Spleen (tissue), 11 donors: ENCODE measurements around the gene SLC6A7. TPM values are rescaled to one million over a fixed set of nuclear protein-coding genes. Genes with fewer than 3 reads are reported as not detected.

Source experiments
- DNase-seq: peaks from one replicate; pipeline ENCODE4 v3.0.0-alpha.2; 2020
- H3K27ac ChIP-seq, 8 donors: fragments of 200-600 bp; sonication (generic) in 7 of 8; 1 replicate in 4 of 8; 2 replicates in 4 of 8; pipeline versions ENCODE4 v1.5.0 to v1.8.0; 2016 to 2021; ENCODE audit warnings: inconsistent platforms in 4 of 8, mild to moderate bottlenecking in 4 of 8, moderate library complexity in 1 of 8
- H3K27me3 ChIP-seq, 7 donors: fragments of 200-600 bp; sonication (generic) in 6 of 7; replicated peaks in 1 of 7; 1 replicate in 4 of 7; 2 replicates in 3 of 7; pipeline versions ENCODE4 v1.5.0 to v1.8.0; 2016 to 2021; ENCODE audit warnings: inconsistent platforms in 3 of 7, mild to moderate bottlenecking in 1 of 7
- H3K36me3 ChIP-seq, 6 donors: fragments of 200-600 bp; sonication (generic) in 5 of 6; 1 replicate in 4 of 6; 2 replicates in 2 of 6; pipeline versions ENCODE4 v1.5.0 to v1.8.0; 2016 to 2021; ENCODE audit warnings: inconsistent platforms in 2 of 6
- H3K4me1 ChIP-seq, 6 donors: fragments of 200-600 bp; sonication (generic) in 5 of 6; 1 replicate in 3 of 6; 2 replicates in 3 of 6; pipeline versions ENCODE4 v1.5.0 to v1.8.0; 2016 to 2021; ENCODE audit warnings: inconsistent platforms in 3 of 6
- H3K4me3 ChIP-seq, 8 donors: fragments of 200-600 bp; sonication (generic) in 7 of 8; 1 replicate in 4 of 8; 2 replicates in 4 of 8; pipeline versions ENCODE4 v1.5.0 to v1.8.0; 2016 to 2021; ENCODE audit warnings: inconsistent platforms in 4 of 8, mild to moderate bottlenecking in 4 of 8, moderate library complexity in 2 of 8
- H3K9me3 ChIP-seq, 8 donors: fragments of 200-600 bp; sonication (generic) in 7 of 8; 1 replicate in 4 of 8; 2 replicates in 4 of 8; pipeline versions ENCODE4 v1.5.0 to v1.8.0; 2016 to 2021; ENCODE audit warnings: inconsistent platforms in 4 of 8
- CTCF ChIP-seq, 11 experiments: fragments of 200-600 bp in 7 of 11; fragments of 450-650 bp in 4 of 11; sonication (generic) in 4 of 11; IDR thresholded peaks in 8 of 11; conservative IDR thresholded peaks in 3 of 11; 1 replicate in 7 of 11; 2 replicates in 4 of 11; pipeline versions ENCODE4 v1.4.0 to v1.8.0; 2016 to 2021; ENCODE audit warnings: antibody characterized with exemption in 11 of 11, inconsistent platforms in 4 of 11, mild to moderate bottlenecking in 1 of 11
- POLR2A ChIP-seq, 3 donors: fragments of 450-650 bp; IDR thresholded peaks; one replicate each; pipeline ENCODE4 v1.5.1; 2017; ENCODE audit warnings: antibody characterized with exemption in 3 of 3, mild to moderate bottlenecking in 1 of 3
- POLR2AphosphoS5 ChIP-seq, 3 donors: sonication (generic); formaldehyde crosslinking; IDR thresholded peaks; one replicate each; pipeline ENCODE4 v1.5.1; 2017; ENCODE audit warnings: antibody characterized with exemption in 3 of 3
- WGBS, 5 donors: extraction: QIAGEN DNeasy Blood & Tissue Kit in 3 of 5; methylation state at CpG; one replicate each; pipeline versions ENCODE4 v1.1.5 to v1.1.7; 2013 to 2018; 5-methylcytosine and 5-hydroxymethylcytosine counted together
- intact Hi-C: fragments of 100-400 bp; cut with DNase I; formaldehyde crosslinking; loops from one replicate; pipeline ENCODE4 v1.15.0; 2023; ENCODE audit warnings: low total_unique reads
- polyA plus RNA-seq, 3 donors: library from polyadenylated mRNA; stranded (reverse); fragments of 200-250 nt; gene quantifications; one replicate each; pipeline ENCODE4 v1.2.1, GENCODE V29; 2013
- total RNA-seq, 7 donors: library from RNA; depleted of rRNA in 3 of 7; stranded (reverse); fragments of >200 nt in 3 of 7; fragmentation: NEBNext Ultra II Directional in 4 of 7; extraction: Animal tissue kit (Norgen Biotek cat#: 25700) in 4 of 7; gene quantifications; one replicate each; pipeline versions ENCODE4 v1.1.0 to v1.2.1, GENCODE V29; 2016 to 2021
- donor health status: healthy with polysubstance abuse.
- donor health status: DM: no; HTN: no; CAD: no; lungs with moderate emphysema.
- donor health status: DM: no; HTN: no; CAD: no.
- donor health status: Bipolar disorder and iron deficiency.
- donor health status: healthy.
- donor health status: DM: no; HTN: no; CAD: no.
- donor health status: DM: yes; HTN: yes; CAD: no.

SLC6A7 gene
- total and polyA plus RNA-seq, 10 donors, result 0.03 to 0.10 TPM; not detected in 8

- intact Hi-C loops, result no loop called here
- H3K4me3 ChIP-seq, result no peak overlapping the region
- peaks cover 0 to 15% (median 5%) of the 10 kb centered on the region in 6 donors for H3K4me1 ChIP-seq
- no peak overlapping the region for H3K27ac ChIP-seq
- H3K9me3 ChIP-seq, result no peaks in the 10 kb centered on the region
- DNase-seq, result no peak
- TF ChIP-seq POLR2AphosphoS5 (IDR thresholded peaks at IDR 0.05) (no peak), CTCF (IDR thresholded peaks at IDR 0.05 in 8 of 11, conservative IDR thresholded peaks at IDR 0.05 in 3 of 11) (no peak), POLR2A (IDR thresholded peaks at IDR 0.05) (no peak)
- H3K36me3 ChIP-seq, result no peaks in the 10 kb centered on the region
- 31 to 50% (median 40%) methylated on average over 3 of the region's 3 CpGs for WGBS, 5 donors
- peaks cover 5 to 63% (median 29%) of the 10 kb centered on the region in 7 donors for H3K27me3 ChIP-seq
Measured at GRCh38 chr5:150168864-150169263, 21.0 kb upstream of the SLC6A7 start.

- intact Hi-C loops, result no loop called here
- TF ChIP-seq CTCF (IDR thresholded peaks at IDR 0.05 in 8 of 11, conservative IDR thresholded peaks at IDR 0.05 in 3 of 11) (no peak), POLR2AphosphoS5 (IDR thresholded peaks at IDR 0.05) (no peak), POLR2A (IDR thresholded peaks at IDR 0.05) (no peak)
- peaks cover 3 to 55% (median 18%) of the 10 kb centered on the region in 7 donors for H3K27me3 ChIP-seq
- no peak overlapping the region for H3K27ac ChIP-seq
- H3K9me3 ChIP-seq, result no peaks in the 10 kb centered on the region
- peaks cover 0 to 8% (median 2%) of the 10 kb centered on the region in 6 donors for H3K4me1 ChIP-seq
- no peak for DNase-seq
- H3K4me3 ChIP-seq, result no peak overlapping the region
- H3K36me3 ChIP-seq, result no peaks in the 10 kb centered on the region
- WGBS, 5 donors, result 70 to 94% (median 75%) methylated on average over 1 of the region's 1 CpG
Measured at GRCh38 chr5:150172145-150172544, 17.7 kb upstream of the SLC6A7 start.

GRCh38 chr5:150172556-150172955, 17.3 kb upstream of the SLC6A7 start:
- Histone ChIP-seq H3K9me3 (no peaks in the 10 kb centered on the region), H3K36me3 (no peaks in the 10 kb centered on the region), H3K4me3 (no peak overlapping the region), H3K27me3 (peaks cover 0 to 51% (median 14%) of the 10 kb centered on the region in 7 donors), H3K27ac (no peak overlapping the region), H3K4me1 (peaks cover 0 to 6% (median 0%) of the 10 kb centered on the region in 6 donors)
- TF ChIP-seq POLR2A (IDR thresholded peaks at IDR 0.05), result no peak
- no peak for TF ChIP-seq CTCF (IDR thresholded peaks at IDR 0.05 in 8 of 11, conservative IDR thresholded peaks at IDR 0.05 in 3 of 11)
- intact Hi-C loops, result no loop called here
- 89 to 95% (median 92%) methylated on average over 4 of the region's 4 CpGs for WGBS, 5 donors
- DNase-seq, result no peak

GRCh38 chr5:150173161-150173560, 16.7 kb upstream of the SLC6A7 start:
- intact Hi-C loops, result no loop called here
- no peak for DNase-seq
- no peak overlapping the region for H3K27ac ChIP-seq
- H3K36me3 ChIP-seq, result no peaks in the 10 kb centered on the region
- peaks cover 0 to 6% (median 0%) of the 10 kb centered on the region in 6 donors for H3K4me1 ChIP-seq
- H3K27me3 ChIP-seq, result peaks cover 0 to 45% (median 8%) of the 10 kb centered on the region in 7 donors
- no peaks in the 10 kb centered on the region for H3K9me3 ChIP-seq
- no peak overlapping the region for H3K4me3 ChIP-seq
- TF ChIP-seq POLR2A (IDR thresholded peaks at IDR 0.05), result no peak
- no peak for TF ChIP-seq POLR2AphosphoS5 (IDR thresholded peaks at IDR 0.05)
- no peak for TF ChIP-seq CTCF (IDR thresholded peaks at IDR 0.05 in 8 of 11, conservative IDR thresholded peaks at IDR 0.05 in 3 of 11)
- 73 to 90% (median 77%) methylated on average over 3 of the region's 3 CpGs for WGBS, 5 donors
